GM19193 (cell line): ENCODE results near the gene DPAGT1.

Source experiments
- POLR2A ChIP-seq: IDR thresholded peaks from 4 replicates; pipeline ENCODE4 v1.6.1; 2011; ENCODE audit not compliant: insufficient read depth, insufficient read length; ENCODE audit errors: extremely low read depth

DPAGT1 gene

GRCh38 chr11:119107538-119108145, 6.0 kb upstream of the DPAGT1 start:
- TF ChIP-seq POLR2A: no peak

GRCh38 chr11:119106564-119107537, 5.2 kb upstream of the DPAGT1 start, which contains the start of gene C2CD2L:
Gene C2CD2L, plus strand, starts transcription at chr11:119107344. Its CDS starts 398 bp downstream, at chr11:119107742.
- TF ChIP-seq POLR2A: peak; percentile 64

- TF ChIP-seq POLR2A: no peak
These were observed 2.1 kb upstream of the DPAGT1 start for GRCh38 chr11:119103793-119104192.

GRCh38 chr11:119100994-119101758, 477 bp downstream of the DPAGT1 start:
- TF ChIP-seq POLR2A: peak; percentile 41

GRCh38 chr11:119100246-119100970, 1.2 kb downstream of the DPAGT1 start:
- no peak for TF ChIP-seq POLR2A

GRCh38 chr11:119099711-119100110, 1.9 kb downstream of the DPAGT1 start:
- TF ChIP-seq POLR2A: no peak

GRCh38 chr11:119095066-119095880, 6.4 kb downstream of the DPAGT1 start:
- peak; percentile 100 for TF ChIP-seq POLR2A

- no peak for TF ChIP-seq POLR2A
These were observed 6.9 kb downstream of the DPAGT1 start for GRCh38 chr11:119094816-119095065.

GRCh38 chr11:119093942-119094815, 7.5 kb downstream of the DPAGT1 start:
- peak; percentile 55 for TF ChIP-seq POLR2A

- peak; percentile 45 for TF ChIP-seq POLR2A
These were observed 8.5 kb downstream of the DPAGT1 start for GRCh38 chr11:119092880-119093842.

- peak; percentile 24 for TF ChIP-seq POLR2A
These were observed 9.4 kb downstream of the DPAGT1 start for GRCh38 chr11:119091966-119092879.
